ENCODE results near the gene TLE4. TPM values are rescaled to one million over a fixed set of nuclear protein-coding genes. Genes with fewer than 3 reads are reported as not detected.

TLE4 gene
- total and polyA plus RNA-seq, 7 experiments from 2014 or later = 21.0 to 196 (median 102) TPM

DNA sequence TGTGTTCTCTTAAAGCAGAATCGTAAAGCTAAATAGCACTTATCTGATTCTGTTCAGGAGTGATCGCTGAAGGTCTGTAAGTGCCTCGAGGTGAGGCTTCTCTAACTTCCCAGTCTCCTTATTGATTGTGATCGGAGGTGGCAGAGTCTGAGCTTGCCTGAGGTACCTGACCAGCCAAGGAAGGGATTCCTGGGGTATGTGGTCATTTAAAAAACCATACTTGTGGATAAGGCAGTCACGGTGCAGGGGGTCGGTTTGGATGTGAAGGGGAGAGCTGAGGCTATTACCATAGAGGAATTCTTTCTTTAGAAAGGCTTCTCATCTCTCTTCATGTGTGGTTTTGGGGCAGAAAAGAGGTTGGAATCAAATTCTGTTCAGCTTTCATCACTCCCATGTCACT is 193.7 kb downstream of the TLE4 start:
- Mint-ChIP-seq H3K36me3 (no peaks in the 10 kb centered on the region), H3K27ac (no peak overlapping the region), H3K4me1 (no peaks in the 10 kb centered on the region), H3K4me3 (no peak overlapping the region), H3K27me3 (peaks cover 0 to 6% (median 2%) of the 10 kb centered on the region in 5 donors), H3K9me3 (peaks cover 0 to 3% (median 0%) of the 10 kb centered on the region in 11 donors)
- Histone ChIP-seq H3K36me3 (ENCODE audit: control insufficient read depth in 2 of 3, insufficient read depth in 3 of 3, low read length in 3 of 3) (no peaks in the 10 kb centered on the region), H3K27me3 (ENCODE audit: control insufficient read depth in 2 of 2, insufficient read depth in 2 of 2, low read length in 2 of 2) (no peaks in the 10 kb centered on the region), H3K9me3 (ENCODE audit: control insufficient read depth in 2 of 3, low read length in 3 of 3) (no peaks in the 10 kb centered on the region), H3K27ac (ENCODE audit: low read depth, low read length) (no peak overlapping the region), H3K4me1 (ENCODE audit: control insufficient read depth in 2 of 2, insufficient read depth in 2 of 2, low read length in 2 of 2) (no peaks in the 10 kb centered on the region), H3K4me3 (ENCODE audit: low read length) (no peak overlapping the region)
- intact Hi-C loops (cut with micrococcal nuclease) = no loop called here
- ATAC-seq (no peak), DNase-seq (no peak)
- ChIA-PET POLR2A (no interaction called here), CTCF (no interaction called here)

DNA sequence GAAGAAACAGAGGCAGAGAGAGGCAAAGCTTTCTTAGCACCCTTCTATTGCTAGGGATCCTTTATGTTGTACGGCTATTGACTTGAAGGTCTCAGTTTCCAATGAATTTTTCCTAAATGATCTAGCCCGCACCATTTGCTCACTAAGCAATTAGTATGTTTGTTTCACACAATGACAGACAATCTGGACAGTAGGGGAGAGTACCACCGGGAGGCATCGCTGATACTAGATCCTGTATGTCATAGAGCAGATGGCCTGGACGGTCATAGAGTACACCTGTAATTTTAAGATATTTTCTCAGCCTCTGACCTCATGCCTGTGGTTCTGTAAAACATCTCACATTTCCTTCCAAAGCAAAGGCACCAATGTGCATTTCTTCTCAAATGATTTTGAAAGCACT is 194.3 kb downstream of the TLE4 start:
- H3K4me1 ChIP-seq (ENCODE audit: control insufficient read depth in 2 of 2, insufficient read depth in 2 of 2, low read length in 2 of 2) = no peaks in the 10 kb centered on the region
- intact Hi-C loops (cut with micrococcal nuclease) = no loop called here
- H3K36me3 ChIP-seq (ENCODE audit: control insufficient read depth in 2 of 3, insufficient read depth in 3 of 3, low read length in 3 of 3) = no peaks in the 10 kb centered on the region
- CTCF ChIA-PET = no interaction called here
- no peaks in the 10 kb centered on the region for H3K4me1 Mint-ChIP-seq
- POLR2A ChIA-PET = no interaction called here
- no peak overlapping the region for H3K27ac Mint-ChIP-seq
- H3K27me3 Mint-ChIP-seq = peaks cover 0 to 6% (median 2%) of the 10 kb centered on the region in 5 donors
- peaks cover 0 to 3% (median 0%) of the 10 kb centered on the region in 11 donors for H3K9me3 Mint-ChIP-seq
- H3K9me3 ChIP-seq (ENCODE audit: control insufficient read depth in 2 of 3, low read length in 3 of 3) = no peaks in the 10 kb centered on the region
- no peak overlapping the region for H3K27ac ChIP-seq (ENCODE audit: low read depth, low read length)
- H3K4me3 ChIP-seq (ENCODE audit: low read length) = no peak overlapping the region
- H3K36me3 Mint-ChIP-seq = no peaks in the 10 kb centered on the region
- H3K4me3 Mint-ChIP-seq = no peak overlapping the region
- no peaks in the 10 kb centered on the region for H3K27me3 ChIP-seq (ENCODE audit: control insufficient read depth in 2 of 2, insufficient read depth in 2 of 2, low read length in 2 of 2)
- no peak for ATAC-seq
- no peak for DNase-seq

DNA sequence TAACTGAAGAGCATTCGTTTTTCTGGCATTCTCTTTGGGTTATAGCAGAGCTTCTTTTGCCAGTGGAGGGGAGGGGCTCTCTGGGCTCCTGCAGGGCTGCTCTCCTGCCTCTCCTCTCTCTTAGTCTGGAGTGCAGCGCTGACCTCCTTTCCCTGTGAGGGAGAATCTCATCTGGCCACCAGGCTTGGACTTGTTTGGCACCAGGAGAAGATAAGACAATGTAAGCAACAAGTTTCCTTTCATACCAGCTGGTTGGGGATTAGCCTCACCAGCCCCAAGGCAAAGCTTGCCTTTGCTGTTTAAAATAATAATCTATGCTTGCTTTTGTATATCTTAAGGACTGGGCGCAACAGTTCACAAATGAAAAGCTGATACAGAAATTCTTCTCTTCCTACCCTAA is 196.4 kb downstream of the TLE4 start:
- no peaks in the 10 kb centered on the region for H3K9me3 ChIP-seq (ENCODE audit: control insufficient read depth in 2 of 3, low read length in 3 of 3)
- intact Hi-C loops (cut with micrococcal nuclease) = no loop called here
- no peak overlapping the region for H3K4me3 ChIP-seq (ENCODE audit: low read length)
- POLR2A ChIA-PET = no interaction called here
- Mint-ChIP-seq H3K27me3 (peaks cover 0 to 12% (median 3%) of the 10 kb centered on the region in 5 donors), H3K9me3 (peaks cover 0 to 3% (median 0%) of the 10 kb centered on the region in 11 donors), H3K4me3 (no peak overlapping the region), H3K36me3 (no peaks in the 10 kb centered on the region), H3K4me1 (no peaks in the 10 kb centered on the region), H3K27ac (no peak overlapping the region)
- H3K27me3 ChIP-seq (ENCODE audit: control insufficient read depth in 2 of 2, insufficient read depth in 2 of 2, low read length in 2 of 2) = no peaks in the 10 kb centered on the region
- DNase-seq (no peak), ATAC-seq (no peak)
- no peaks in the 10 kb centered on the region for H3K36me3 ChIP-seq (ENCODE audit: control insufficient read depth in 2 of 3, insufficient read depth in 3 of 3, low read length in 3 of 3)
- CTCF ChIA-PET = no interaction called here
- H3K4me1 ChIP-seq (ENCODE audit: control insufficient read depth in 2 of 2, insufficient read depth in 2 of 2, low read length in 2 of 2) = no peaks in the 10 kb centered on the region
- no peak overlapping the region for H3K27ac ChIP-seq (ENCODE audit: low read depth, low read length)

DNA sequence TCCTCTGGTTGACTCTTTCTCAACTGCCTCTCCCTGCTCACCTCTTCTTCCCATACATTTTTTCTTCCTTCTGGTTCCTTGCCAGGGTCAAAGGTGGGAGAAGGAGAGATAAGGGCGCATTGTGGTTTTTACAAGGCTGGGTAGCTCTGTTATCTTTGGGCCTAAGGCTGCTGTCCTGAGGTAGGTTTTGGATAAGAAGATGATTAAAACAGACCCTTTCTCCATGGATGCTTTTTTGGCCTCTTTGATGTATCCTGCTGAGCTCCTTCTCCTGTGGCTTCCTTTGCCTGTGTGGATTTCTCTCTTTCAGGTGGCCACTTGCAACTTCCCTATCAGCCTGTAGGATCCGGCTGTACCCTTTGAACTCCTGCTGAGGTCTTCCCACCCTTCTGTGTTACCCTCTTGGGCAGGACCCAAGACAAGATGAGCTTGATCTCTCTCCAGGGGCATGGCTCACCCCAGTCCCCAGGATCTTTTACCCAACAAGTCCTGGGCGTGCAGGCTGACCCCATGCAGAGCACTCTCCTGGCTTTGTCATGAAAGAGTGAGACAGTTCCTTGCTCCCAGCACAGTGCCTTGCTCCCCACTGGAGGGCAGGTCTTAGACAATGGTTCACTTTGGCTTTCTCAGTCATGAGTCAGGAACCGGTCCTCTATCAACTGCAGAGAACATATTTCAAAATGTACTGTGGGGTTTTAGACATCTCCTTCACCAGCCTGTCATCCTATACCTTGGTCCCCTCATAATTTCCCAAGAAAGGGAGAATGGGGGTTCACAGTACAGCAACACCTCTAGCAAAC is 197.9 kb downstream of the TLE4 start:
- no peaks in the 10 kb centered on the region for H3K36me3 Mint-ChIP-seq
- POLR2A ChIA-PET = no interaction called here
- H3K36me3 ChIP-seq (ENCODE audit: control insufficient read depth in 2 of 3, insufficient read depth in 3 of 3, low read length in 3 of 3) = no peaks in the 10 kb centered on the region
- H3K4me1 Mint-ChIP-seq = no peaks in the 10 kb centered on the region
- no peaks in the 10 kb centered on the region for H3K9me3 ChIP-seq (ENCODE audit: control insufficient read depth in 2 of 3, low read length in 3 of 3)
- H3K4me1 ChIP-seq (ENCODE audit: control insufficient read depth in 2 of 2, insufficient read depth in 2 of 2, low read length in 2 of 2) = no peaks in the 10 kb centered on the region
- no peaks in the 10 kb centered on the region for H3K27me3 ChIP-seq (ENCODE audit: control insufficient read depth in 2 of 2, insufficient read depth in 2 of 2, low read length in 2 of 2)
- H3K9me3 Mint-ChIP-seq = peaks cover 0 to 3% (median 0%) of the 10 kb centered on the region in 11 donors
- ATAC-seq (no peak), DNase-seq (no peak)
- H3K4me3 Mint-ChIP-seq = no peak overlapping the region
- no peak overlapping the region for H3K27ac ChIP-seq (ENCODE audit: low read depth, low read length)
- intact Hi-C loops (cut with micrococcal nuclease) = no loop called here
- no peak overlapping the region for H3K27ac Mint-ChIP-seq
- CTCF ChIA-PET = interaction anchor here (1.2 kb wide), 1 partner anchor 13 kb away, joined by 5 read pairs; no protein-coding TSS in a partner anchor
- H3K4me3 ChIP-seq (ENCODE audit: low read length) = no peak overlapping the region
- peaks cover 0 to 12% (median 3%) of the 10 kb centered on the region in 5 donors for H3K27me3 Mint-ChIP-seq

DNA sequence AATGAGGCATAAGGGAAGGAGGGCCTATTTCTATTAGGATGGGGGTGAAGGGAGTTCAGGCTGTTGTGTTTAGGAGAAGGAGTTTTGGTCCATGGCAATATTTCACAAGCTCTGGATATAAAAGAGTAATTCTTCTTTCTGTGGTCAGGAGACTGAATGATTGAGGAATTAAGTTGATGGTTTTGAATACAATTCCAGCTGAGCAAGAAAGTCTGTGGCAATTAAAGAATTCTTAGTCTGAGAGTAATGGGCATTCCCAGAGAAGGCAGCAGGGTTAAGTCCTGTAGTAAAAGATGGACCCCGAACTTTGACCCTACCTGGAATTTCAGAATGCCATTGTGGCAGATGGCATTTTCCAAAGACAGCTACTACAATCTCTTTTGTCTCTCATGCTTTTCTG is 202.6 kb downstream of the TLE4 start:
- H3K4me3 Mint-ChIP-seq = no peak overlapping the region
- intact Hi-C loops (cut with micrococcal nuclease) = no loop called here
- no peaks in the 10 kb centered on the region for H3K27me3 ChIP-seq (ENCODE audit: control insufficient read depth in 2 of 2, insufficient read depth in 2 of 2, low read length in 2 of 2)
- H3K9me3 ChIP-seq (ENCODE audit: control insufficient read depth in 2 of 3, low read length in 3 of 3) = no peaks in the 10 kb centered on the region
- ATAC-seq (no peak), DNase-seq (no peak)
- peaks cover 0 to 1% (median 0%) of the 10 kb centered on the region in 7 donors for H3K4me1 Mint-ChIP-seq
- H3K27me3 Mint-ChIP-seq = peaks cover 0 to 10% (median 3%) of the 10 kb centered on the region in 5 donors
- CTCF ChIA-PET = no interaction called here
- H3K36me3 ChIP-seq (ENCODE audit: control insufficient read depth in 2 of 3, insufficient read depth in 3 of 3, low read length in 3 of 3) = no peaks in the 10 kb centered on the region
- no peaks in the 10 kb centered on the region for H3K36me3 Mint-ChIP-seq
- H3K27ac ChIP-seq (ENCODE audit: low read depth, low read length) = no peak overlapping the region
- no peak overlapping the region for H3K27ac Mint-ChIP-seq
- POLR2A ChIA-PET = no interaction called here
- H3K9me3 Mint-ChIP-seq = peaks cover 0 to 5% (median 0%) of the 10 kb centered on the region in 11 donors
- H3K4me1 ChIP-seq (ENCODE audit: control insufficient read depth in 2 of 2, insufficient read depth in 2 of 2, low read length in 2 of 2) = no peaks in the 10 kb centered on the region
- no peak overlapping the region for H3K4me3 ChIP-seq (ENCODE audit: low read length)

All from naive thymus-derived CD4-positive, alpha-beta T cell (primary cell).